ENCODE results near the gene TMEM198. TPM values are rescaled to one million over a fixed set of nuclear protein-coding genes. Genes with fewer than 3 reads are reported as not detected.

The TMEM198 gene
- total and polyA plus RNA-seq, 2 experiments from 2014 or later: 5.6 to 13.7 TPM

DNA sequence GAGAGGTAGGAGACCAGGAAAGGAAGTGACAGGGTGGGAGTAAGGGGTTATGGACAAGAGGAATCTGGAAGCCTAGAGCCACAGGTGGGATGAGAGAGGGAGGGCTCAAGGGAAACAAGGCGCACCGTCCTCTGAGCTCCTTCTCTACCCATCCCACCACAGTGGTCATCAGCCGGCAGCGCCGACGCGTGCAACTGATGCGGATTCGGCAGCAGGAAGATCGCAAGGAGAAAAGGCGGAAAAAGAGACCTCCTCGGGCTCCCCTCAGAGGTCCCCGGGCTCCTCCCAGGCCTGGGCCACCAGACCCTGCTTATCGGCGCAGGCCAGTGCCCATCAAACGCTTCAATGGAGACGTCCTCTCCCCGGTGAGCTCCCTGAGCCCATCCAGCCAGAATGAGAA is 5.2 kb downstream of the TMEM198 start (continued):
- TF ChIP-seq, protein P1, sequence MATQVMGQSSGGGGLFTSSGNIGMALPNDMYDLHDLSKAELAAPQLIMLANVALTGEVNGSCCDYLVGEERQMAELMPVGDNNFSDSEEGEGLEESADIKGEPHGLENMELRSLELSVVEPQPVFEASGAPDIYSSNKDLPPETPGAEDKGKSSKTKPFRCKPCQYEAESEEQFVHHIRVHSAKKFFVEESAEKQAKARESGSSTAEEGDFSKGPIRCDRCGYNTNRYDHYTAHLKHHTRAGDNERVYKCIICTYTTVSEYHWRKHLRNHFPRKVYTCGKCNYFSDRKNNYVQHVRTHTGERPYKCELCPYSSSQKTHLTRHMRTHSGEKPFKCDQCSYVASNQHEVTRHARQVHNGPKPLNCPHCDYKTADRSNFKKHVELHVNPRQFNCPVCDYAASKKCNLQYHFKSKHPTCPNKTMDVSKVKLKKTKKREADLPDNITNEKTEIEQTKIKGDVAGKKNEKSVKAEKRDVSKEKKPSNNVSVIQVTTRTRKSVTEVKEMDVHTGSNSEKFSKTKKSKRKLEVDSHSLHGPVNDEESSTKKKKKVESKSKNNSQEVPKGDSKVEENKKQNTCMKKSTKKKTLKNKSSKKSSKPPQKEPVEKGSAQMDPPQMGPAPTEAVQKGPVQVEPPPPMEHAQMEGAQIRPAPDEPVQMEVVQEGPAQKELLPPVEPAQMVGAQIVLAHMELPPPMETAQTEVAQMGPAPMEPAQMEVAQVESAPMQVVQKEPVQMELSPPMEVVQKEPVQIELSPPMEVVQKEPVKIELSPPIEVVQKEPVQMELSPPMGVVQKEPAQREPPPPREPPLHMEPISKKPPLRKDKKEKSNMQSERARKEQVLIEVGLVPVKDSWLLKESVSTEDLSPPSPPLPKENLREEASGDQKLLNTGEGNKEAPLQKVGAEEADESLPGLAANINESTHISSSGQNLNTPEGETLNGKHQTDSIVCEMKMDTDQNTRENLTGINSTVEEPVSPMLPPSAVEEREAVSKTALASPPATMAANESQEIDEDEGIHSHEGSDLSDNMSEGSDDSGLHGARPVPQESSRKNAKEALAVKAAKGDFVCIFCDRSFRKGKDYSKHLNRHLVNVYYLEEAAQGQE (IDR thresholded peaks at IDR 0.05; ENCODE audit: unreplicated experiment): no peak
- no peak for TF ChIP-seq POLR2AphosphoS5 (IDR thresholded peaks at IDR 0.05; ENCODE audit: low read depth)

DNA sequence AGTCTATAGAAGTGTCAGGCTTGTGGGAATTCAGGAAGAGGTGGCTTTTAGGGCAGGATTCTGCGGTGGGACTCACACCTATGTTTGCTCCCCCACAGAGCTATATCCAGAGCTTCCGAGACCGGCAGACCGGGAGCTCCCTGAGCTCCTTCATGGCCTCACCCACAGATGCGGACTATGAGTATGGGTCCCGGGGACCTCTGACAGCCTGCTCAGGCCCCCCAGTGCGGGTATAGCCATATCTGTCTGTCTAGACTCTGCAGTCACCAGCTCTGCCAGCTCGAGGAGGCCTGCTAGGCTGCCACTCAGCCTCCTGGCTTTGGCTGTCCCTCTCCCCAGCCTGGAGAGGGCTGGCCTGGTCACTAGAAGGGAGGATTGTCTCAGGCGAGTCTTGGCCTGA is 5.8 kb downstream of the TMEM198 start:
- H3K36me3 Mint-ChIP-seq (ENCODE audit: low read depth): peaks cover 27% of the 10 kb centered on the region
- Histone ChIP-seq H2AFZ (no peak overlapping the region), H3K27me3 (ENCODE audit: insufficient read depth) (peaks cover 15% of the 10 kb centered on the region), H3F3A (replicated peaks; ENCODE audit: low read depth) (peaks cover 4% of the 10 kb centered on the region; the same call in 1 of the 2 replicates), H3K79me2 (replicated peaks; ENCODE audit: insufficient read depth) (no peaks in the 10 kb centered on the region), H3K4me3 (no peak overlapping the region), H4K20me1 (replicated peaks; ENCODE audit: insufficient read depth) (peaks cover 5% of the 10 kb centered on the region; the same call in 1 of the 2 replicates), H3K4me1 (ENCODE audit: insufficient read depth) (peaks cover 10% of the 10 kb centered on the region), H3K36me3 (ENCODE audit: insufficient read depth) (no peaks in the 10 kb centered on the region), H3K4me2 (no peak overlapping the region), H3K27ac (ENCODE audit: low read depth) (no peak overlapping the region), H3K9me2 (ENCODE audit: insufficient read depth) (no peaks in the 10 kb centered on the region)
- no peaks in the 10 kb centered on the region; the same call in 2 of the 3 replicates for H3K9me3 Mint-ChIP-seq
- no peak overlapping the region for H3K4me3 Mint-ChIP-seq
- no peak for TF ChIP-seq EZH2phosphoT487 (IDR thresholded peaks at IDR 0.05; ENCODE audit: unreplicated experiment)
- no peak for TF ChIP-seq NANOG (IDR thresholded peaks at IDR 0.05; ENCODE audit: borderline replicate concordance)
- no peak for TF ChIP-seq ZNF331 (CRISPR knock-in tag; IDR thresholded peaks at IDR 0.05; ENCODE audit: low read depth)
- no peak for TF ChIP-seq STAT1 (IDR thresholded peaks at IDR 0.05; ENCODE audit: unreplicated experiment)
- no peak for TF ChIP-seq EZH2 (IDR thresholded peaks at IDR 0.05; ENCODE audit: low read depth, unreplicated experiment)
- no peak for TF ChIP-seq POLR2AphosphoS5 (IDR thresholded peaks at IDR 0.05; ENCODE audit: low read depth)
- TF ChIP-seq, protein P1 (IDR thresholded peaks at IDR 0.05; ENCODE audit: unreplicated experiment): no peak
- TF ChIP-seq, protein P2, sequence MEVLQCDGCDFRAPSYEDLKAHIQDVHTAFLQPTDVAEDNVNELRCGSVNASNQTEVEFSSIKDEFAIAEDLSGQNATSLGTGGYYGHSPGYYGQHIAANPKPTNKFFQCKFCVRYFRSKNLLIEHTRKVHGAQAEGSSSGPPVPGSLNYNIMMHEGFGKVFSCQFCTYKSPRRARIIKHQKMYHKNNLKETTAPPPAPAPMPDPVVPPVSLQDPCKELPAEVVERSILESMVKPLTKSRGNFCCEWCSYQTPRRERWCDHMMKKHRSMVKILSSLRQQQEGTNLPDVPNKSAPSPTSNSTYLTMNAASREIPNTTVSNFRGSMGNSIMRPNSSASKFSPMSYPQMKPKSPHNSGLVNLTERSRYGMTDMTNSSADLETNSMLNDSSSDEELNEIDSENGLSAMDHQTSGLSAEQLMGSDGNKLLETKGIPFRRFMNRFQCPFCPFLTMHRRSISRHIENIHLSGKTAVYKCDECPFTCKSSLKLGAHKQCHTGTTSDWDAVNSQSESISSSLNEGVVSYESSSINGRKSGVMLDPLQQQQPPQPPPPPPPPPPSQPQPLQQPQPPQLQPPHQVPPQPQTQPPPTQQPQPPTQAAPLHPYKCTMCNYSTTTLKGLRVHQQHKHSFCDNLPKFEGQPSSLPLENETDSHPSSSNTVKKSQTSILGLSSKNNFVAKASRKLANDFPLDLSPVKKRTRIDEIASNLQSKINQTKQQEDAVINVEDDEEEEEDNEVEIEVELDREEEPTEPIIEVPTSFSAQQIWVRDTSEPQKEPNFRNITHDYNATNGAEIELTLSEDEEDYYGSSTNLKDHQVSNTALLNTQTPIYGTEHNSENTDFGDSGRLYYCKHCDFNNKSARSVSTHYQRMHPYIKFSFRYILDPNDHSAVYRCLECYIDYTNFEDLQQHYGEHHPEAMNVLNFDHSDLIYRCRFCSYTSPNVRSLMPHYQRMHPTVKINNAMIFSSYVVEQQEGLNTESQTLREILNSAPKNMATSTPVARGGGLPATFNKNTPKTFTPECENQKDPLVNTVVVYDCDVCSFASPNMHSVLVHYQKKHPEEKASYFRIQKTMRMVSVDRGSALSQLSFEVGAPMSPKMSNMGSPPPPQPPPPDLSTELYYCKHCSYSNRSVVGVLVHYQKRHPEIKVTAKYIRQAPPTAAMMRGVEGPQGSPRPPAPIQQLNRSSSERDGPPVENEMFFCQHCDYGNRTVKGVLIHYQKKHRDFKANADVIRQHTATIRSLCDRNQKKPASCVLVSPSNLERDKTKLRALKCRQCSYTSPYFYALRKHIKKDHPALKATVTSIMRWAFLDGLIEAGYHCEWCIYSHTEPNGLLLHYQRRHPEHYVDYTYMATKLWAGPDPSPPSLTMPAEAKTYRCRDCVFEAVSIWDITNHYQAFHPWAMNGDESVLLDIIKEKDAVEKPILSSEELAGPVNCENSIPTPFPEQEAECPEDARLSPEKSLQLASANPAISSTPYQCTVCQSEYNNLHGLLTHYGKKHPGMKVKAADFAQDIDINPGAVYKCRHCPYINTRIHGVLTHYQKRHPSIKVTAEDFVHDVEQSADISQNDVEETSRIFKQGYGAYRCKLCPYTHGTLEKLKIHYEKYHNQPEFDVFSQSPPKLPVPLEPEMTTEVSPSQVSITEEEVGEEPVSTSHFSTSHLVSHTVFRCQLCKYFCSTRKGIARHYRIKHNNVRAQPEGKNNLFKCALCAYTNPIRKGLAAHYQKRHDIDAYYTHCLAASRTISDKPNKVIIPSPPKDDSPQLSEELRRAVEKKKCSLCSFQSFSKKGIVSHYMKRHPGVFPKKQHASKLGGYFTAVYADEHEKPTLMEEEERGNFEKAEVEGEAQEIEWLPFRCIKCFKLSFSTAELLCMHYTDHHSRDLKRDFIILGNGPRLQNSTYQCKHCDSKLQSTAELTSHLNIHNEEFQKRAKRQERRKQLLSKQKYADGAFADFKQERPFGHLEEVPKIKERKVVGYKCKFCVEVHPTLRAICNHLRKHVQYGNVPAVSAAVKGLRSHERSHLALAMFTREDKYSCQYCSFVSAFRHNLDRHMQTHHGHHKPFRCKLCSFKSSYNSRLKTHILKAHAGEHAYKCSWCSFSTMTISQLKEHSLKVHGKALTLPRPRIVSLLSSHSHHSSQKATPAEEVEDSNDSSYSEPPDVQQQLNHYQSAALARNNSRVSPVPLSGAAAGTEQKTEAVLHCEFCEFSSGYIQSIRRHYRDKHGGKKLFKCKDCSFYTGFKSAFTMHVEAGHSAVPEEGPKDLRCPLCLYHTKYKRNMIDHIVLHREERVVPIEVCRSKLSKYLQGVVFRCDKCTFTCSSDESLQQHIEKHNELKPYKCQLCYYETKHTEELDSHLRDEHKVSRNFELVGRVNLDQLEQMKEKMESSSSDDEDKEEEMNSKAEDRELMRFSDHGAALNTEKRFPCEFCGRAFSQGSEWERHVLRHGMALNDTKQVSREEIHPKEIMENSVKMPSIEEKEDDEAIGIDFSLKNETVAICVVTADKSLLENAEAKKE (CRISPR knock-in tag; IDR thresholded peaks at IDR 0.05): no peak
- no peak overlapping the region for H3K27ac Mint-ChIP-seq
- peaks cover 17% of the 10 kb centered on the region for H3K4me1 Mint-ChIP-seq
- peaks cover 33% of the 10 kb centered on the region for H3K27me3 Mint-ChIP-seq (ENCODE audit: insufficient read depth, low read depth, poor library complexity)
- no peak for ATAC-seq
- no peak for DNase-seq (ENCODE audit: low spot score)

All from GM23338 (cell line).